T-helper 1 cell treated with Interleukin-12 subunit alpha and Interleukin-12 subunit beta and Interleukin-4 antibody, amounts not matched to agents 30 μg/mL and 1 μg/mL, for 36 hours (primary cell): ENCODE measurements around the gene PEBP1.
A peak's percentile ranks its signal among the peaks of the same experiment; 100 is the strongest.

ENCODE experiments used
- H3K27ac Mint-ChIP-seq: one replicate; pipeline ENCODE4 v1.8.0; 2021; ENCODE audit warnings: mild to moderate bottlenecking, mixed read lengths
- H3K27me3 Mint-ChIP-seq: one replicate; pipeline ENCODE4 v1.8.0; 2021; ENCODE audit warnings: low read depth, mixed read lengths
- H3K36me3 Mint-ChIP-seq: one replicate; pipeline ENCODE4 v1.8.0; 2021; ENCODE audit warnings: low read depth, mixed read lengths
- H3K4me1 Mint-ChIP-seq: one replicate; pipeline ENCODE4 v1.8.0; 2021; ENCODE audit warnings: low read depth, mixed read lengths
- H3K4me3 Mint-ChIP-seq: one replicate; pipeline ENCODE4 v1.8.0; 2021; ENCODE audit warnings: mild to moderate bottlenecking, moderate library complexity, mixed read lengths
- H3K9me3 Mint-ChIP-seq: one replicate; pipeline ENCODE4 v1.8.0; 2021; ENCODE audit warnings: mixed read lengths

PEBP1 gene

DNA sequence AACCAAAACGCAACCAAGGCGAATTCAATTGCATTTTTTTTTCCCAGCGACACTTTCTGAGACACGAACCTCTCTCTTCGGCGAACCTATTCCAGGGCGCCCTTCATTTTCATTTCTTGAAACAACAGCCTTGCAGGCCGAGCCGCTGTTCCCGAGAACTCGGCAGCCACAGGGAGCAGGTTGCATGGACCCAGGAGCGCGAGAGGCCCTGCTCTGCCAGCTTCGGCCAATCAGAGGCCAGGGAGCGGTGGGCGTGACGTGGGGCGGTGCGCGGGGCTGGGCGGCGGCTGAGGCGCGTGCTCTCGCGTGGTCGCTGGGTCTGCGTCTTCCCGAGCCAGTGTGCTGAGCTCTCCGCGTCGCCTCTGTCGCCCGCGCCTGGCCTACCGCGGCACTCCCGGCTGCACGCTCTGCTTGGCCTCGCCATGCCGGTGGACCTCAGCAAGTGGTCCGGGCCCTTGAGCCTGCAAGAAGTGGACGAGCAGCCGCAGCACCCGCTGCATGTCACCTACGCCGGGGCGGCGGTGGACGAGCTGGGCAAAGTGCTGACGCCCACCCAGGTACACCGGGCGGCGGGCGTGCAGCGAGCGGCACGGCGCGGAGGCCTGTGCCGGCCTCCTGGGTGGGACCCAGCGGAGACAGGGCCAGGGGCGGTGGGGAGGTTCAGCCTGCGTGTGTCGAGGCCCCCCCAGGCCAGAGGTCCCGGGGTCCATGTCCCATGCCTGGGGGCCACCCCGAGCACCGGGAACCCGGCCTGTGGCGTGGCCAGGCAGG is at the start of gene PEBP1:
PEBP1 (plus strand) TSS at position 337 of the 771 bp plus-strand sequence; CDS start at position 423, 86 bp downstream.
- Mint-ChIP-seq H3K9me3 (no peaks in the 10 kb centered on the region), H3K4me1 (peaks cover 24% of the 10 kb centered on the region), H3K27ac (peak within 1 kb of the TSS; percentile 87), H3K27me3 (no peaks in the 10 kb centered on the region), H3K36me3 (peaks cover 19% of the 10 kb centered on the region), H3K4me3 (peak within 1 kb of the TSS; percentile 93)

DNA sequence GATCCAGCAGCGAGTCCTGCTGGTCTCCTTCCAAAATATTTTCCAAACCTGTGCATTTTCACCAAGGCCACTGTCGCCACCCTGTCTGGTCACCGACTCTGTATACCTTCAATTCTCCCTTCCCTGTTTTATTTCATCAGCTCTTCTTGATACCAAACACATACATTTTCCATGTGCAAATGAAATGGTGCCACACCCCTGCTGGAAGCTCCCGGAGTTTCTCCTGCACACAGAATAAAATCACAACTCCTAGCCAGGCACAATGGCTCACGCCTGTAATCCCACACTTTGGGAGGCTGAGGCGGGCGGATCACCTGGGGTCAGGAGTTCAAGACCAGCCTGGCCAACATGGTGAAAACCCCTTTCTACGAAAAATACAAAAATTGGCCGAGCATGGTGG is 46.1 kb upstream of the PEBP1 start:
- H3K9me3 Mint-ChIP-seq, result no peaks in the 10 kb centered on the region

DNA sequence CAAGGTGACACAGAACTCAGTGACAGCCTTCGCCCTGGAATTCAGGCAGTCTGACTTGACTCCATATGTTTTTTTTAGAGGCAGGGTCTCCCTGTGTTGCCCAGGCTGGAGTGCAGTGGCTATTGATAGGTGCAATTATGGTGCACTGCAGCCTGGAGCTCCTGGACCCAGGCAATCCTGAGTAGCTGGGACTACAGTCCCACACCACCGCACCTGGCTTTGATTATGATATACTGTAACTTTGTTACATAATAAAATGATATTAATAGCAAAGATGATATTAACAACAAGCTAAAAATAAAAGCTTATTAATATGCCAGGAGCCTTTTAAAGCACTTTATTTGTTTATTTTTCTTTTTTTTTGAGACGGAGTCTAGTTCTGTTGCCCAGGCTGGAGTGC is 41.9 kb upstream of the PEBP1 start:
- no peak overlapping the region for H3K27ac Mint-ChIP-seq

More for the DNA sequence above, 46.1 kb upstream of the PEBP1 start:
- Mint-ChIP-seq H3K4me1 (no peaks in the 10 kb centered on the region), H3K27me3 (no peaks in the 10 kb centered on the region), H3K4me3 (no peak overlapping the region), H3K36me3 (no peaks in the 10 kb centered on the region), H3K27ac (no peak overlapping the region)

DNA sequence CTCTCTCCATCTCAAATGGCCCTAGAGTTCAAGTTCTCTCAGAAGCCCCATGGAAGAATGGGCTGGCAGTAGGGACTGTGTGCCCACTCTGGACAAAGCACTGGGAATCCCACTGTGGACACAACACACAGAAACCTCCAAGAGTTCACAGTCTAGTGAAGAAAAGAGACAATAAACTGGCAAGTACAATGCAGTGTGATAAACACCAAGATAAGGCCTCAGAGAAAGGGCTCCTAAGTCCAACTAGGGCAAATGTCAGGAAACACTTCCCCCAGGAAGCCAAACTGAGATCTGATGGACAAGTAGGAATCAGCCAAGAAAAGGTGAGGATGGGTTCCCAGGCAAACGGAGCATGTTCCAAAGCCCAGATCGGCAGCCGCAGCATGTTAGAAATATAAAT is 37.5 kb upstream of the PEBP1 start:
- no peaks in the 10 kb centered on the region for H3K9me3 Mint-ChIP-seq
- H3K4me3 Mint-ChIP-seq, result no peak overlapping the region
- peaks cover 26% of the 10 kb centered on the region for H3K27me3 Mint-ChIP-seq
- H3K36me3 Mint-ChIP-seq, result no peaks in the 10 kb centered on the region
- H3K4me1 Mint-ChIP-seq, result peaks cover 2% of the 10 kb centered on the region
- no peak overlapping the region for H3K27ac Mint-ChIP-seq

More for the DNA sequence above, 41.9 kb upstream of the PEBP1 start:
- no peaks in the 10 kb centered on the region for H3K9me3 Mint-ChIP-seq
- no peaks in the 10 kb centered on the region for H3K4me1 Mint-ChIP-seq
- no peaks in the 10 kb centered on the region for H3K36me3 Mint-ChIP-seq
- peaks cover 4% of the 10 kb centered on the region for H3K27me3 Mint-ChIP-seq
- no peak overlapping the region for H3K4me3 Mint-ChIP-seq

DNA sequence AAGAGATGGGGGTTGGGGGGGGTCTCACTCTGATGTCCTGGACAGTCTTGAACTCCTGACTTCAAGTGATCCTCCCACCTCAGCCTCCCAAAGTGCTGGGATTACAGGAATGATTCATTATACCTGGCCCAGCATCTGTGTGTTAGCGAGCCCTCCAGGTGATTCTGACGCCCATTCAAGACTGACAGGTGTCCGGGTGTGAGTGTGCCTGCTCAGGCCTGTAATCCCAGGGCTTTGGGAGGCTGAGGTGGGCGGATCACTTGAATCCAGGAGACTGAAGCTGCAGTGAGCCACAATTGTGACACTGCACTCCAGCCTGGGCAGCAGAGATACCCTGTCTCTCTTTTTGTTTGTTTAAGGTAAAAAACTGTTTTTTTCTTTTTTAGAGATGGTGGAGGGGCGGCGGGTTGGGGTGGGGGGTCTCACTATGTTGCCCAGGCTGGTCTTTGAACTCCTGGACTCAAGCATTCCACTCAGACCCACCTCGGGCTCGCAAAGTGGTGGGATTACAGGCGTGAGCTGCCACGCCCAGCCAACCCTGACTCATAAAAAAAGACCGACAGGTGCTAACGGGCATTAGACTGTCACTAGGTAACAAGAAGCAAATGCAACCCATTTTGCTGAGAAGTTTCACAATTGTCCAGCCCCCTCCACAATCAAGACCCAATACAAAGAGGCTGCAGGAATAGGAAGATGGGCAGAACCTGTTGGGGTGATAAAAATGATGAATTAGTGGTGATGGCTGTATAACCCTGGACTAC is 36.8 kb upstream of the PEBP1 start:
- Mint-ChIP-seq H3K4me3 (no peak overlapping the region), H3K27me3 (peaks cover 26% of the 10 kb centered on the region), H3K27ac (no peak overlapping the region), H3K9me3 (no peaks in the 10 kb centered on the region), H3K4me1 (peaks cover 2% of the 10 kb centered on the region), H3K36me3 (no peaks in the 10 kb centered on the region)

DNA sequence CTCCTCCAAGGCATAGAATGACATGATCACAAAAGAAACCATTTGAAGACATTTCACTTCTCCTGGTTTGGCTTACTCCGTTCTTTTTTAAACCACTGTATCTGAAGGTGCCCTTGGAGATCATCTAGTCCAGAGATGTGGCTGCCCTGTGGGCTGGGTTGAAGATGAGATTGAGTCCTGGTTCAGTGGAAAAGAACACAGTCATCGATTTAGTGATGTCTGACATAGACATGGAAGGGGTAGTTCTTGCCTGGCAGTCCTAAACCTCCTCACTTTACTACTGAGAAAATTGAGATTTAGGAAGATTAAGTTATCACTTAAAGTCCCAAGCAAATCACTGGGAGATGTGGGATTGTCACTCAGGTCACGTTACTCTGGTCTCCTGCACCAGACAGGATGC is 34.9 kb upstream of the PEBP1 start:
- Mint-ChIP-seq H3K36me3 (no peaks in the 10 kb centered on the region), H3K9me3 (no peaks in the 10 kb centered on the region), H3K4me3 (no peak overlapping the region), H3K4me1 (peaks cover 5% of the 10 kb centered on the region), H3K27ac (no peak overlapping the region), H3K27me3 (peaks cover 31% of the 10 kb centered on the region)

DNA sequence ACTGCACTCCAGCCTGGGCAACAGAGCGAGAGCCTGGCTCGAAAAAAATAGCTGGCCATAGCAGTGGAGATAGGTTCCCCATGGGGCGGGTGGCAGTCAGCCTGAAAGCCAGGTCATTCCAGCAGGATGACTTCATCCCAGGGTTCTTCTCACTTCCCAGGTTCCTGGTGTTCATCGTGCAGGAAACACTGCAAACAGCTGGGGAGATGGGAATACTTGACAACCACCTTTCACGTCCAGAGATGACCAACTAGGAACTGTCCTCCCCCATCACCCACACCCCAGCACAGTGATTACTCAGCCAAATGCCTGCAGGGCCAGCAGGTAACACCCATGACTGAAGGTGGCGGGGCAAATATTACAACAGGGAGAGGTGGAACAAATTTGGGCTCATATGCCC is 33.9 kb upstream of the PEBP1 start:
- Mint-ChIP-seq H3K4me3 (no peak overlapping the region), H3K27me3 (peaks cover 31% of the 10 kb centered on the region), H3K27ac (no peak overlapping the region), H3K36me3 (no peaks in the 10 kb centered on the region), H3K9me3 (no peaks in the 10 kb centered on the region), H3K4me1 (peaks cover 5% of the 10 kb centered on the region)

DNA sequence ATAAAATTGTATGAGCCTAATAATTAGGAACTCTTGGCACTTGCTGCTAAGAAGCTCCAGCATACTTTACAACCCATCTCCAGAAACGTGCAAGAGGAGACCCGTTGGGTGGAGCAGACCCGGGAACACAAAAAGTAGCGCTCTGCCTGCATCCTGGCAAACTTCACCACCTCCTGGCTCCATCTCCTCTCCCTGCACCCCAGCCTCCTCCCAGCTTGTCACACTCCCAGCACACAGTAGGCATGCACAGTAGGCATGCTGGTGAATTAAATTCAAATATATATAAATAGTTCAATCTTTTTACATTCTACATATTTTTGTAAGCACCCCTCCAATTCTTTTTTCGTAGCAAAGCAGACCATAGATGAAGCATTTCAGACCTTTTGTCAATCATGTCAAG is 33.3 kb upstream of the PEBP1 start:
- Mint-ChIP-seq H3K4me3 (peak overlapping the region; percentile 89), H3K9me3 (no peaks in the 10 kb centered on the region), H3K4me1 (peaks cover 5% of the 10 kb centered on the region), H3K36me3 (no peaks in the 10 kb centered on the region), H3K27me3 (peaks cover 31% of the 10 kb centered on the region), H3K27ac (no peak overlapping the region)

DNA sequence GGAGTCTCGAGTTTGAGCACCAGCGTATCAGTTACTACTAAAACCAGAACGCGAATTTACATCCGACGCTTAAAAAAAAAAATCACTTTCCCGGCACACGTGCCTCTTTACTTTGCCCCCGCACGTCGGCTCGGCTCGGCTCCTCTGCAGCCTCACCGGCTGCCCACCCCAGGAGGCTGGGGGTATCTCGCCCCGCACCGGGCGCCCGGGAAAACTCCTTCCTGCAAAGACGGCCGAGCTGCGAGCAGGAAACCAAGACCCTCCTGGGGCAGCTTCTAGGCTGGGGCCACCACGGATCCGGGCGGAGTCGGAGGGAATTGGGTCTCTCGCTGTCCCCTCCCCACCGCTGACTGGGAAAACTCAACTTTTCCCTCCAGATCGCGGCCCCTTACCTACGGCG is 32.7 kb upstream of the PEBP1 start:
- H3K27ac Mint-ChIP-seq, result no peak overlapping the region
- no peaks in the 10 kb centered on the region for H3K36me3 Mint-ChIP-seq
- H3K9me3 Mint-ChIP-seq, result no peaks in the 10 kb centered on the region
- peak overlapping the region; percentile 89 for H3K4me3 Mint-ChIP-seq
- H3K27me3 Mint-ChIP-seq, result peaks cover 31% of the 10 kb centered on the region
- peaks cover 5% of the 10 kb centered on the region for H3K4me1 Mint-ChIP-seq

DNA sequence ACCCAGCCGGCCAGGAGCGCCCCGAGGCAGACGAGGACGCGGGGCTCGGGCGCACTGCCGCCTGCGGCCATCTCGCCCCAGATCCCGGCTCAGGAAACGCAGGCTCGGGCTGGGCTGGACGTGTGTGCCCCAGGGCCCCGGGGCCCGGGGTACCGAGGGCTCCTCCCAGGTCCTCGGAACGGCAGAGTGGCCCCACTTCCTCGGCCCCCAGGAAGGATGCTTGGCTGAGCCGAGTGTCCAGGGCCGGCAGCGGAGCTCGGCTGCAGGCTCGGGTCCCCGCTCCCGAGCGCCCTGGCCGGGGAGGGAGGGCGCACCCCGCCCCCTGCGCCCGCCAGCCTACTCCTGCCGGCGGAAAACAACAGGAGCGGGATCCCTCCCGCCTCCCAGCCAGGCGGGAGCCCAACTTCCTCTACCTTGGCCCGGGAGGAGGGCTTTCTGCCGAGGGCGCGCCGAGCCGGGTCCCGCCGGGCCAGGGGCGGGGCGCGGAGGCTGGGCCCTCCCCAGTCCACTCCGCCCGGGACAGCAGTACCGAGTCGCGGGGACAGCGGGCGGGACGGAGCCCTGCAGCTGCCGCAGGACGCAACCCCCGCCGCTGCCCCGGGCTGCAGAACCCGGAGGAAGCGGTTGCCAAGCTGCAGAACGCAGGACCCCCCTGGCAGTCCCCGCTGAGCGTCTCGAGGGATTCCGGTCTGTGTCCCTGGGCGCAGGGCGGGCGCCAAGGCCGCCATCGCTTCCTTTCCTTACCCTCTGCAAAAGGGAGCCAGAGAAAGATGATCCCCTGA is 32.1 kb upstream of the PEBP1 start, which contains the start of gene VSIG10:
VSIG10 (minus strand) TSS at position 411 of the 782 bp plus-strand sequence; CDS start at position 71, 340 bp downstream.
- Mint-ChIP-seq H3K4me3 (peak within 1 kb of the TSS; percentile 89), H3K4me1 (peaks cover 5% of the 10 kb centered on the region), H3K27ac (no peak within 1 kb of the TSS), H3K9me3 (no peaks in the 10 kb centered on the region), H3K27me3 (peaks cover 27% of the 10 kb centered on the region), H3K36me3 (no peaks in the 10 kb centered on the region)

DNA sequence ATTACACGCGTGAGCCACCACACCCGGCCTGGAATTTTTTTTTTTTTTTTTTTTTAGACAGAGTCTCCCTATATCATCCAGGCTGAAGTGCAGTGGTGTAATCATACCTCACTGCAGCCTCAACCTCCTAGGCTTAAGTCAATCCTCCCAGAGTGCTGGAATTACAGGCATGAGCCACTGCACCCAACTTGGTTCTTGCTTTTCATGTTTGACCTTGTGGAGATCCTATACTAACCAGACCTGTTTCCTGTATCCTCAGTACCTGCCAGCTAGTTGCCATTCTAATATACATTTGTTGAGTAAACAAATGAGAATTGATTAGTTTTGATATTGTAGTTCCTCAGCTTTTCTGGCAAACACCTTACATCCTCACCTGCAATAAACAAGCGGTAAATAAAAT is 28.9 kb upstream of the PEBP1 start:
- Mint-ChIP-seq H3K4me1 (peaks cover 5% of the 10 kb centered on the region), H3K4me3 (no peak overlapping the region), H3K27ac (no peak overlapping the region), H3K36me3 (no peaks in the 10 kb centered on the region), H3K9me3 (no peaks in the 10 kb centered on the region), H3K27me3 (peaks cover 15% of the 10 kb centered on the region)

DNA sequence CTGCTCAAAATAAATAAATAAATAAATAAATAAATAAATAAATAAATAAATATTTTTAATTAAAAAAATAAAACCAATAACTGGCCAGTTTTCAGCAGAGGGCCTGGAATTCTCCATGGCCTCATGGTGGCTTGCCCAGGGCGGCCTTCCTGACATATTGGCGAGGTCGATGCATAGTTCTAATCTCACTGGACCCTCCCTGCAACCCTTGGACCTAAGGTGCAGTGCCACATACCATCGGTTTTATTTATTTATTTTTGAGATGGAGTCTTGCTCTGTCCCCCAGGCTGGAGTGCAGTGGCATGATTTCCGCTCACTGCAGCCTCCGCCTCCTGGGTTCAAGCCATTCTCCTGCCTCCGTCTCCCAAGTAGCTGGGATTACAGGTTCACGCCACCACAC is 28.2 kb upstream of the PEBP1 start:
- peaks cover 10% of the 10 kb centered on the region for H3K27me3 Mint-ChIP-seq
- H3K9me3 Mint-ChIP-seq, result no peaks in the 10 kb centered on the region
- no peak overlapping the region for H3K4me3 Mint-ChIP-seq
- H3K4me1 Mint-ChIP-seq, result peaks cover 5% of the 10 kb centered on the region
- no peak overlapping the region for H3K27ac Mint-ChIP-seq
- H3K36me3 Mint-ChIP-seq, result no peaks in the 10 kb centered on the region

DNA sequence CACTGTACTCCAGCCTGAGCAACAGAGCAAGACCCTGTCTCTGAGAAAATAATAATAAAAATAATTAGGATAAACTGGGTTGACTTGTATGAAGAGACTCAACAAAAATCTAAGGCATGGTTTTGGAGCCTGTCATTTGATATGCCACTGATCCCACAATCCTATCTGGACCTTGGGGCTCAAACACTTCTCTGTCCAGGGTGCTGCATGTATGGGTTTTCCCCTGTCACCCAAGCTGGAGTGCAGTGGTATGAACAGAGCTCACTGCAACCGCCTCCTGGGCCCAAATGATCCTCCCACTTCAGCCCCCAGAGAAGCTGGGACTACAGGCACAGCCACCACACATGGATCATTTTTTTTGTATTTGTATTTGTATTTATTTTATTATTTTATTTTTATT is 26.8 kb upstream of the PEBP1 start:
- no peak overlapping the region for H3K27ac Mint-ChIP-seq
- H3K36me3 Mint-ChIP-seq, result no peaks in the 10 kb centered on the region
- peaks cover 3% of the 10 kb centered on the region for H3K4me1 Mint-ChIP-seq
- no peaks in the 10 kb centered on the region for H3K9me3 Mint-ChIP-seq
- no peak overlapping the region for H3K4me3 Mint-ChIP-seq
- peaks cover 5% of the 10 kb centered on the region for H3K27me3 Mint-ChIP-seq

DNA sequence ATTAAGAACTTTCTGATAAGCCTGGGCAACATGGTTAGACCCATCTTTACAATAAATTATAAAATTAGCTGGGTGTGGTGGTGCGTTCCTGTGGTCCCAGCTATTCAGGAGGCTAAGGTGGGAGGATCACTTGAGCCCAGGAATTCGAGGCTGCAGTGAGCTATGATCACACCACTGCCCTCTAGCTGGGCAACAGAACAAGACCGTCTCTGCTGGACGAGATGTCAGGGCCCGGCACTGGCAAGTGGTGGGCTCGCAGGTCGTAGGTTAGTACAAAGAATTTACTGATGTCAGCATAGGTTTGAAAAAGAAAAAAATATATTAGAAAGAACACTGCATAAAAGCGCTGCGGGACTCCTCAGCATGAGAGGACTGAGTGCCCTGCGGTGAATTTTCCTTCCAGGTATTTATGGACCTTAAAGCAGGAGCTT is 16.5 kb upstream of the PEBP1 start:
- Mint-ChIP-seq H3K27me3 (no peaks in the 10 kb centered on the region), H3K36me3 (no peaks in the 10 kb centered on the region), H3K27ac (no peak overlapping the region), H3K4me3 (no peak overlapping the region), H3K4me1 (peaks cover 5% of the 10 kb centered on the region), H3K9me3 (no peaks in the 10 kb centered on the region)
